HG03442 (cell line): ENCODE results near the gene ELL.

Experiments used
- ATAC-seq: cut with Tn5 transposase; IDR thresholded peaks from one replicate; pipeline ENCODE4 v1.9.1; 2021; ENCODE audit warnings: mild to moderate bottlenecking, moderate library complexity; ENCODE audit not compliant: unreplicated experiment

The ELL gene

DNA sequence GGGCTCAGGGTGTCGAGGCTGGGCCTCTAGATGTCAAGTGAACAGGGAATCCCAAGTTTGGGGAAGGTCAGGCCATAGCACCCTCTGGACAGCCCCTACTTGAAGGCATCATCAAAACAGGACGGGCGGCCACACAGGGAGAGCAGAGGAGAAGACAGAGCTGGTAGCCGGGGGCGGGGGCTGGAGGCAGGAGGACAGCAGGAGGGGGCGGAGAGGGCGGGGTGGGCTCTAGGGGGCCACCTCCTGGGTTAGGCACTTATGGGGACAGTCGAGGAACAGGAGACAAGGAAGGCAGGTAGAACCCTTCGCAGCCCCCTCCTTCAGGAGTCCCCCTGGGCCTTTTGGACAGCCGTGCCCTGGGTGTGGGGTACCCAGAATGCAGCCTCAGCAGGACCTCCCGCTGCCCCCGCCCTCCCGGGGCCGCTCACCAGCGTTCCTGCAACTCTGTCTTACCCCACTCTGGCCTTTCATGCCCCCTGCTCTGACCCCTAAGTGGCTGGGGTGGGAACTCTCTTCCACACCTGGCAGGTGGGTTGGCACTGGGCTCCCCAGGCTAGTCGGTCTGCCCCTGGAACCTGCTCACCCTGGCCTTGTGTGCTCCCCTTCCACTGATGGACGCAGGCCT lies 96.9 kb downstream of the ELL start:
- no peak for ATAC-seq

DNA sequence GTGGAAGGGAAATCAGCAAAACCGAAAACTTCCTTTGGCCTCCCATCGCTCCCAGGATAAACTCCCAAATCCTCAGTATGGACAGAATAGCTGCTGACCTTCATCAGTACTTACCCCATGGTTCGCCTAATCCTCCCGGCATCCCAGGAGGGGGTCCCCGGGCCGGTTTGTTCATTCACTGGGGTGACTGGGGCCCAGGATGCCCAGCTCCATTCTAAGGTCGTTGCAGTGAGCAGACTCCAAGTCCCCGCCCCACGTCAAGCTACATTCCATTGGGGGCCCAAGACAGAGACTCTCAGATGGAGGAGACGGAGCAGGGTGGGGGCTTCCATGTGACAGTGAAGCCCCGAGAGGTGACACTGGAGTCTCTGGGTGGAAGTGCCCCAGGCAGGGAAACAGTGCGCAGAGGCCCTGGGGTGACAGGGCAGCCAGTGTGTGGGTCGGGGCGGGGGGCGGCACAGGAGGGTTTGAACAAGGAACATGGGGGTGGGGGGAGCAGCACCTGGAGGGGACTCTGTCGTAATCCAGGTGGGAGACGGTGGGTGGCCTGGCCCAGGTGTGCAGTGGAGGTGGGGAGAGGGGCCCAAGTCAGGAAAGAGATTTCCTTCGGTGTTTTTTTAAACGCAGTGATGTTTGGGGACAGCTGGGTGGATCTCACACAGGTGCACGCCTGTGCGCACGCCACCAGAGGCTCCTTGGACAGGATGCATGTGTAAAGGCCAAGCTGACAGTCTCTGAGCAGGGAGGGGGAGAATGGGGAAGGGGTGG lies 97.6 kb downstream of the ELL start:
- ATAC-seq, result no peak

DNA sequence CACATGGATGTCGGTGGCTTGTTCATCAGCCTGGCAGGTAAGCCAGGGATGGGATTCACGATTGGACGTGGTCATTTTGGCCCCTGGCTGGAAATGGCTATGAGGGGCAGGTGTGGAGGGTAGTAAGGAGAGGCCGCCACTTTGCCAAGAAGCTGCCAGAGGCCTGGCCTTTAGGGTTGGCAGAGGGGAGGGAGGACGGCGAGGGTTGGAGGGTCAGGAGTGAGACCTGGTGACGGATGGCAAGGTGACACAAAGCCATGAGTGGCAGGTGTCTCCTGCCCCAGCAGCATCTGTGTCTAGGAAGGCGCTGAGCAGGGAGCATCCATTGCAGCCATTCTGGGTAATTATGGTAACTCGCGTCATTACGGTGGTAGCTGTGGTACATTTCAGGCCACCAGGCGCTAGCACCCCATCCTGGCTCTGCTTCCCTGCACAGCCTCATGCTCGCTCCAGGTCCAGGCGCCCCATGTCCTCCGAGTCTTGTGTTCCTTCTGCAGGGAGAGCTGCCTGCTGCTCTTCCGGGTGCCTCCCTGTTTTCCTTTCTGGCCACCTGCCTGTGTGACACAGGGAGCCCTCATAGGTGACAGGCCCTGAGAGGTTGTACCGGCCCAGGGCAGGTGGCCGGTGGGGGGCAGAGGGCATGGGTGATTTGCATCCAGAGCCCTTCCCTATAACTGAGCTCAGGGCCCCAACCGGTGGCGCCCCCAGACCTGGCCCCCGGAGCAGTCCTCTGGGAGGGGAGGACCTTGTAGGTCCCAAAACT lies 98.4 kb downstream of the ELL start:
- ATAC-seq, result no peak

DNA sequence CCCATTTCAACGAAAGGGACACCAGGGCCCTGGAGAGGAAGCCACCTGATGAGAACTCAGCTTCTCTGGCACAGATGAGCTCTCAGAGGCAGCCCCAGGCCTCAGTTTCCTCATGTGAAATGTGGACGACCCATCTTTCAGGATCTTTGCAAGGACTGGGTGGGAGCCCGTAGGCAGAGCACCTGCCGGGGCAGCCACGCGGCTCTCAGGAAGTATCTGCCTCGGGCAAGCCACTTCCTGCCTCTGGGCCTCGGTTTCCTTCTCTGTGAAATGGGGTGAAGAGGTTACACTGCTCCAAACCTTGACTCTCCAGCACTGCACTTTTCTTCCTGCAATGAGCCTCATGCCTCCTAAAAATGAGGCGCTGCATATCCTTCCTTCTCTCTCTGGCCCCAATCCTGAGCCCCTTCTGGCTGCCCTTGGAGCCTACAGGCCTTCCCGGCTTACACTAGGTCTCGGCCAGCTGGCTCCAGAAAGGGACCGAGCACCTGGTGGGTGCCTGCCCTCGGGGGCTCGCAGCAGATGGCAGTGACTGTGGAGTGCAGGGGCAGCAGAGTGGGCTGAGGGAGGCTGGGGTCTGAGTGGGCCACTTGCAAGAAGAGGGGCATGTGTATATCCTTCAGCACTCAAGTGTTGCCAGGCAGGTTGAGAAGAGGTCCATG lies 99.2 kb downstream of the ELL start:
- ATAC-seq, result no peak

GRCh38 chr19:18421371-18421959 lies 100.4 kb downstream of the ELL start:
- ATAC-seq, result no peak

- no peak for ATAC-seq
These were observed 100.9 kb downstream of the ELL start for GRCh38 chr19:18420930-18421329.

GRCh38 chr19:18419699-18420460 lies 102.0 kb downstream of the ELL start:
- peak; percentile 16 for ATAC-seq

- ATAC-seq, result peak; percentile 36
These were observed 102.6 kb downstream of the ELL start, which contains the start of gene SSBP4 for GRCh38 chr19:18419195-18419698. Gene SSBP4, plus strand, starts transcription at chr19:18419398. Its CDS starts 251 bp downstream, at chr19:18419649.

DNA sequence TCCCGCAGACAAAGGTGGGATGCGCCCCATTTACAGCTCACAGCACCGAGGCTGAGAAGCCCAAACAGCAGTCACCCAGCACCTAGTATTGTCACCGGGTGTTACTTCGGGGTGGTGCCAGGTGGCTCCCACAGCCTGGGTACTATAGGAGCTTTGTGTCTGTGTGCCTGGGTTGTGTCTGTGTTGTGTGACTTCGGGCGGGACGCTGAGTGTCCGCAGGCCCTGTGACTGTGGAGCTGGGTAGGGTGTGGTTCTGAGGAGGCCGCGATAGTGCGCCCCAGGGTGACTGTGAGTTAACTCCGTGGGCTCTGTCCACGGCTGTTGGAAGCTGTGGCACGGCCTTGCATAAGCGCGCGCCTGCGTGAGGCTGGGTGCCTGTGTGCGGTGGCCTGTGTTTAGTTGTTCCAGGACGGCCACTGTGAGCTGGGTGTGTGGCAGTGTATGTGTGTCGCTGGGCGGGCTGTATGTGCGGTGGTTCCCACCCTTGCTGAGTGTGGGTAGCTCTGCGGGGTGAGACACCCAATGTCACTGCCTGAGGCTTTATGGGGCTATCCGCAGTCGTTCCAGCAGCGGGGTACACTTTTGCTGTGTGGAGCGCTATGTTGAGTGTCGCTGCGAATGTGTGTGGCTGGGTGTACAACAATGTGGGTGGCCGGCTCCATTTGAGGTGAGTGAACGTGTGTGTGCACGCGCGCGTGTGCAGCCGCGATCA lies 103.2 kb downstream of the ELL start:
- ATAC-seq, result peak; percentile 2

- ATAC-seq, result no peak
These were observed 103.8 kb downstream of the ELL start for GRCh38 chr19:18418029-18418482.

DNA sequence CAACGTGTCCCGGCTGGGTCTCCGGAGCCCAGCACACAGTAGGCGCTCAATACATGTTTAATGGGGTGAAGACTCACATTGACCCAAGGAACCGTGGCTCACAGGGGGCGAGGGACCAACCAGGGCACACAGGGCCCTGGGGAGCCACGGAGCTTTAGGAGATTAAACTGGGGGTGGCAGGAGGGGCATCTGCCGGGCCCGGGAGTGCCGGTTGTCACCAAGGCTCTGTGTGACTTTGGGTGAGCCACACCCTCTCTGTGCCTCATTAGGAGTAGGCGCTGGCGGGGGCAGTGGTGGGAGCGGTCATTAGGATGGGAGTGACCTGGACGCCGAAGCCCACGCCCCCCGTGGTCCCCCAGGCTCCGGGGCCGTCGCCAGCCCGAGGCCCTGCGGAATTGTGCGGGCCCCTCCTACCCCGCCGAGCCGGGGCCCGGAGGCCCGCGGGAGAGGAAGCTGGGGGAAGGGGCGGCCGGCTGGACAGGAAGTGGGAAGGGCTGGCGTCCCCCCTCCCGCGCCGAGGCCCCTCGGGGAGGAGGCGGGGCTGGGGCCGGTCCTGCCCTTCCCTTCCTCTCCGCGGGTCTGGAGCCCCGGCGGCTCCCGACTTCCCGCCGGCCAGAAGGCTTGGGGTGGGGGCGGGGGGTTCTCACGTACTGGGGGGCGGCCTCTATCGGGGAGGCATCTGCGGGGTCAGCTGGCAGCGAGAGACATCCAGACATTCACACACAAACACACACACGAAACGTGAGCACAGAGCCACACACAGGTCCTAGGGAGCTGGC lies 104.4 kb downstream of the ELL start:
- no peak for ATAC-seq

GRCh38 chr19:18416778-18417249 lies 105.1 kb downstream of the ELL start:
- no peak for ATAC-seq

DNA sequence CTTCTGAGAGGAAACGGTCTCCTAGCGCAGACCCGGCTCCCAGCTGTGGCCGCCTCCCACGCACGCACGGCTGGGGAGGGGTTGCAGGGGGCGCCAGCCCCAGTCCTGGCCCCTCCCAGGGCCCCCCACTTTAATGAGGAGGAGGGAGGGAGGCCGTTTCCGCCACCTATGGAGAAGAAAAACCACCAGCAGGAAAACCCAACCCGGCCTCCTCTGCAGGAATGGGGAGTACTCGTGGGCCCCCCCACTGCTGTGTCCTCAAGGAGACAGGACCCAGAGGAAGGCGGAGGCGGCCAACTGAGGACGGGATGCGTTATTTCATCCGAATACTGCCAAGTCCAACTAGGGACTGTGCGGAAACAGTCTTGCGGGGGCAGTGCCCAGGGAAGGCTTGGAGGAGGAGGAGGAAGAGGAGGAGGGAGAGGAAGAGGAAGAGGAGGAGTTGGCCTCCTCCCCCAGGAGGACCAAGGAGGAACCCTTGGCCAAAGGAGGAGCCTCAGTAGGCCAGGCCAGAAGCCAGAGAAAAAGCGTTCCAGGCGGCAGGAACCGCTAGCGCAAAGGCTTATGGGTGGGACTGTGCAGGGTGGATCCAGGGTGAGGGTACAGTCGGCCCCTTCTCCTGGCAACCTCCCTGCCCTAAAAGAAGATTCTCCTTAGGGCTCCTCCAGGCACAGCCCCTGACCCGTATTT lies 106.5 kb downstream of the ELL start:
- no peak for ATAC-seq

- no peak for ATAC-seq
These were observed 107.2 kb downstream of the ELL start for GRCh38 chr19:18414504-18415177.

DNA sequence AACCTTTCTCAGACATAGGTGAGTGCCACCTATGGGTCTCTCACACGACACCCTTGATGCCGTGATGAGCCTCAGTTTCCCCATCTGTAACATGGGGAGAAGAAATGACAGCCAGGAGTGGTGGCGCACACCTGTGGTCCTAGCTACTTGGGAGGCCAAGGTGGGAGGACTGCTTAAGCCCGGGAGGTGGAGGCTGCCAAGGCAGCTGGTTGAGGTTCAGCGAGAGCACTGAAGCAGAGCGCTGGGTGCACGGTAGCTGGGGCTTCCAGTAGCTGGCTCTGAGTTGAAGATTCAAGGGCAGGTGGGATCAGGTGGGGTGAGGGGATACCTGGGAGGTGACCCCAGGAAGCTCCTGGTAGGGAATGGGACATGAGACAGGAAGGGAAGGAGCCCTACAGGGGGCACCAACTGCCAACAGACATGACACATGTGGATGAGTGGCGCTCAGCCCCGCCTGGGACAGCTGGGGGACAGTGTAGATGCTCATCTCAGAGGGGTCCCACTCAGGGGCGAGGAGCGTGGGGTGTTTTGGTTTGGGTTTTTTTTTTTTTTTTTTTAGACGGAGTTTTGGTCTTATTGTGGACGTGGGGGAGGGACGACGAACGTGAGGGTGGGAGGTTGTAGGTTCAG lies 109.1 kb downstream of the ELL start:
- ATAC-seq, result no peak

GRCh38 chr19:18408053-18408476 lies 113.8 kb downstream of the ELL start:
- peak; percentile 61 for ATAC-seq

- no peak for ATAC-seq
These were observed 115.1 kb downstream of the ELL start for GRCh38 chr19:18406749-18407148.
